GM18519 (cell line): ENCODE results near the gene SLC30A10.
"Not testable (repeated sequence)": the region's sequence is repeated elsewhere in the genome, so short reads cannot be mapped to it uniquely, and the experiment has no call there.

Source experiments
- ATAC-seq: cut with Tn5 transposase; IDR thresholded peaks from one replicate; pipeline ENCODE4 v1.9.1; 2021; ENCODE audit warnings: mild to moderate bottlenecking, moderate library complexity; ENCODE audit not compliant: unreplicated experiment, low FRiP score

The SLC30A10 gene

DNA sequence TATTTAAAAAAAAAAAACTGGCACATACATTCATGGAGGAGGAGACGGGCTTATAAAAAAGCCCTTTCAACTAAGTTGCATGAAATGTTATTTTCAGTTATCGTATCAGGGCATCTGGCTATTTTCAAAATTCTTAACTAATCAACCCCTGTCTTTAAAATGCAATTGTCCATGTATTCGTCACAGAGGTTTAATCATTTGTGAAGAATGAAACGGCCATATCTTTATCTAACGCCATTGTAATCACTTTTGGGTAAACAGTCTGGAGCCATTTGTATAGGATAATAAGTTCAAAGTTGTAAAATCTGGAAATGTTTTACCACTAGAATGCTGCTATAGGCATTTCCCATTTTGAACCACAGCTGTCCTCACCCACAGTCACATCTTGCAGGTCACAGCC is 30.4 kb downstream of the SLC30A10 start:
- no peak for ATAC-seq

- ATAC-seq = not testable (repeated sequence)
Observed at GRCh38 chr1:219892271-219892670, 36.1 kb downstream of the SLC30A10 start.

GRCh38 chr1:219891846-219892245 is 36.5 kb downstream of the SLC30A10 start:
- not testable (repeated sequence) for ATAC-seq

DNA sequence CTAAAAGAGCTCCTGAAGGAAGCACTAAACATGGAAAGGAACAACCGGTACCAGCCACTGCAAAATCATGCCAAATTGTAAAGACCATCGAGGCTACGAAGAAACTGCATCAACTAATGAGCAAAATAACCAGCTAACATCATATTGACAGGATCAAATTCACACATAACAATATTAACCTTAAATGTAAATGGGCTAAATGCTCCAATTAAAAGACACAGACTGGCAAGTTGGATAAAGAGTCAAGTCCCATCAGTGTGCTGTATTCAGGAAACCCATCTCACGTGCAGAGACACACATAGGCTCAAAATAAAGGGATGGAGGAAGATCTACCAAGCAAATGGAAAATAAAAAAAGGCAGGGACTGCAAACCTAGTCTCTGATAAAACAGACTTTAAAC is 39.7 kb downstream of the SLC30A10 start:
- ATAC-seq = not testable (repeated sequence)

- no peak for ATAC-seq
Observed at GRCh38 chr1:219885680-219886079, 42.7 kb downstream of the SLC30A10 start.

DNA sequence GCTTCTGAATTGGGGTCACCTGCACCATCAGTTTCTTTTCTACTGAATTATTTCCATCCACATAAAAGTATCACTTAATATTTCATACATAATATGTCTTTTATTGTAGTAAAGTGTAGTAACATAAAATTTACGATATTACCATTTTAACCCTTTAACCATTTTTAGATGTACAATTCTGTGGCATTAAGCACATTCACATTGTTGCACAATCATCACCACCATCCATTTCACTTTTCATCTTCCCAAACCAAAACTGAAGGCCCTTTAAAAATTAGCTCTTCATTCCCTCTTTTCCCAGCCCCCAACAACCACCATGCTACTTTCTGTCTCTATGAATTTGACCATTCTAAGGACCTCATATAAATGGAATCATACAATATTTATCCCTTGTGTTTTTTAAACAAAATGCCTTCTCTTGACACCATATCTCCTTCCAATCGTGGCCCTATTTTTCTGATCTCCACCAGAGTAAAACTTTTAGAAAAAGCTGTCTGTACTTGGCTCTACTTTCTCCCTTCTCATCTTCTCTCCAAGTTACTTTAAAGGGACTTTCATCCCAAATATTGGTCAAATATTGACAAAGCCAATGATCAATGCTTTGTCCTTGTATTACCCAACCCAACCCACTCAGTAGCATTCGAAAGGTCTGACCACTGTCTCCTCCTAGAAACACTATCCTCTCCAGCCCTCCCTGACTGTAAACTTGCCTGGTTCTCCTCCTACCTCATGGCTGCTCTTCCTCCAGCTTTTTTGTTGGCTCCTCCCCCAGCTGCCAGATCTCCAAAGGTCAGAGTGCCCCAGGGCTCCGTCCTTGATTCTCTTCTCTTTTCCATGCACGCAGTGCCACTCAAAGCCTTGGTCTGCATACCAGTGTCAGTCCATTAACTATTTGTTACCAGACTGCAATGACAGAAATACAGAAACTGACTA is 44.7 kb downstream of the SLC30A10 start:
- no peak for ATAC-seq

- ATAC-seq = no peak
Observed at GRCh38 chr1:219882755-219883154, 45.6 kb downstream of the SLC30A10 start.

- ATAC-seq = no peak
Observed at GRCh38 chr1:219882096-219882495, 46.3 kb downstream of the SLC30A10 start.

DNA sequence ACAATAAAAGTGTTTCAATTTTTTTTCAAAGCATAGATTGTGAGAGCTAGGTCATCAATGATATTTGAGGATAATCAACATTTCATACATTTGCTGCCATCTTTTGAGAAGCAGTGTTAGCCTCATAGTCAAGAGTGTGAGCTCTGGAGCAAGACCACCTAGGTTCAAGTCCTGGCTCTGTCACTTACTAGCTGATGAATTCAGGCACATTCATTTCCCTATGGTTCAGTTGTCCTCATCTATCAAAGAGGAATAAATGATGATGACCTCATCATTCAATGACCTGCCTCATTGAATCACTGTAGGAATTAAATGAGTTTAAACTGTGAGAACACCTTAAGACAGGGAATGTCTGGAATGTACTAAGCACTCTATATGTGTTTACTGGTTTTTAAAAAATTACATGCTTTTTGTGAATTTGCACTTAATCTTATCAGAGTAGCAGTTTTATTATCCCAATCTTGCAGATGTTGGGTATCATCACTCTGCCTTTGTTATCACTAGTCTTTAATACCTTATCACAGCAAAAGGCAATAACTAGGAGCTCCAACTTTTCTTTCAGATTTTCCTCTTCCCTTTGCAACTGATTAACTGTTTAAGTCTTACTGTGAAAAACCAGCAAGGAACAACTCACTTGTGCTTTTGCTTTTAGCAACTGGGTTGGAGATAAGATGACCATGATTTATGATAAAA is 47.4 kb downstream of the SLC30A10 start:
- no peak for ATAC-seq

DNA sequence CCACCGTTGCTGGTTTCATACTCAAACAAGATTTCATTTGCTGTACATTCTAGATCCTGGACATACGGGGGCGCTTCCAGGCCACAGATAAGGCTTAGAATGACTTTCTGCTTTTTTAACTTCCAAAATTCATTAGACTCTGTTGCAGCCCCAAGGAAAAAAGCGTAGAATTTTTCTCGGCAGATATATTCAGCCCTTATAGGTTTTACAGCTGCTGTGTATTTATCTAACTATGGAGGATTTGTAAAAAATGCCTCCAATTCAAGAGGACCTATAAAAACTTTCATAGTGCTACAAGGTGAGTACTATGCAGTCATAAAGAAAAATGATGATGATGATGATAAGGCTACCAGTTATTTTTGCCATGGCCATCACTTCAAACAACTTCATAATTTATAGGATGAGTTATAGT is 51.6 kb downstream of the SLC30A10 start:
- ATAC-seq = no peak

- ATAC-seq = no peak
Observed at GRCh38 chr1:219875860-219876259, 52.5 kb downstream of the SLC30A10 start.

GRCh38 chr1:219872538-219872937 is 55.8 kb downstream of the SLC30A10 start:
- ATAC-seq = not testable (repeated sequence)

DNA sequence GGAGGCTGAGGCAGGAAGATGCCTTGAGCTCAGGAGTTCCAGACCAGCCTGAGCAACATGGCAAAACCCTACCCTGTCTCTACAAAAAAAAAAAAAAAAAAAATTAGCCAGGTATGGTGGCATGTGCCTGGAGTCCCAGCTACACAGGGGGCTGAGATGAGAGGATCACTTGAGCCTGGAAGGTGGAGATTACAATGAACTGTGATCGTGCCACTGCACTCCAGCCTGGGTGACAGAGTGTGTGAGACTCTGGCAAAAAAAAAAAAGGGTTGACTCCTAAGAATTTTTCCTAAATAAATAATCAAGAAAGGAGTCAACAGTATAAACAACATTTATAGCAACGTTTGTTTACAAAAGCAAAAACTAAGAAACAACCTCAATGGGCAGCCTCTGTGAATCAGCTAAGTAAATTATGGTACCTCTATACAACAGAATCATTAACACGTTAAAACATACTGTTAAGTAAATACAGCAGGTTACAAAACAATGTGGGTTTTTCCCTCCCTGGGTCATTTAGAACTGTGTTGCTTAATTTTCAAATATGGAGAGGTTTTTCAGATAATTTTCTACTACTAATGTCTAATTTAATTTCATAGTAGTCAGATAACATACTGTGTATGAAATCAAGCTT is 56.8 kb downstream of the SLC30A10 start:
- ATAC-seq = no peak

- not testable (repeated sequence) for ATAC-seq
Observed at GRCh38 chr1:219868615-219869014, 59.7 kb downstream of the SLC30A10 start.
